Uterus (tissue), 4 donors: ENCODE measurements around the gene DPP6. TPM values are rescaled to one million over a fixed set of nuclear protein-coding genes. Genes with fewer than 3 reads are reported as not detected.

Experiments used
- DNase-seq, 2 donors: peaks; one replicate each; pipeline ENCODE4 v3.0.0-alpha.2; 2019 to 2020
- H3K27ac ChIP-seq, 2 donors: fragments of 200-600 bp; sonication (generic); 1 replicate in 1 of 2; 2 replicates in 1 of 2; pipeline ENCODE4 v1.5.1; 2016 to 2018
- H3K27me3 ChIP-seq, 2 donors: fragments of 200-600 bp; sonication (generic); one replicate each; pipeline ENCODE4 v1.5.1; 2018 to 2019; ENCODE audit warnings: control low read depth in 1 of 2
- H3K36me3 ChIP-seq, 2 donors: fragments of 200-600 bp; sonication (generic); one replicate each; pipeline ENCODE4 v1.5.1; 2019; ENCODE audit warnings: control low read depth in 1 of 2
- H3K4me1 ChIP-seq, 2 donors: fragments of 200-600 bp; sonication (generic); one replicate each; pipeline ENCODE4 v1.5.1; 2018 to 2019; ENCODE audit warnings: control low read depth in 1 of 2
- H3K4me3 ChIP-seq, 2 donors: fragments of 200-600 bp; sonication (generic); 1 replicate in 1 of 2; 2 replicates in 1 of 2; pipeline ENCODE4 v1.5.1; 2018 to 2019; ENCODE audit warnings: mild to moderate bottlenecking in 1 of 2
- H3K9me3 ChIP-seq, 2 donors: fragments of 200-600 bp; sonication (generic); one replicate each; pipeline ENCODE4 v1.5.1; 2019; ENCODE audit warnings: control low read depth in 1 of 2
- CTCF ChIP-seq, 4 experiments: fragments of 200-600 bp in 2 of 4; fragments of 450-650 bp in 2 of 4; sonication (generic) in 2 of 4; IDR thresholded peaks; one replicate each; pipeline ENCODE4 v1.5.1; 2016 to 2019; ENCODE audit warnings: antibody characterized with exemption in 4 of 4, mild to moderate bottlenecking in 2 of 4, moderate library complexity in 1 of 4
- POLR2A ChIP-seq, 2 donors: fragments of 450-650 bp; IDR thresholded peaks; one replicate each; pipeline ENCODE4 v1.6.1; 2016; ENCODE audit warnings: antibody characterized with exemption in 2 of 2, mild to moderate bottlenecking in 1 of 2, moderate library complexity in 1 of 2
- intact Hi-C: fragments of 100-400 bp; cut with DNase I; formaldehyde crosslinking; loops from one replicate; pipeline ENCODE4 v1.15.1; 2023; ENCODE audit warnings: low total_unique reads
- total RNA-seq, 4 donors: library from RNA; depleted of rRNA in 3 of 4; stranded (reverse); fragments of >200 nt in 3 of 4; gene quantifications; one replicate each; pipeline versions ENCODE4 v1.1.0 to v1.2.4, GENCODE V29; 2014 to 2023
- donor health status: DM: yes; HTN: yes; CAD: no.

Gene DPP6
- total RNA-seq, 4 donors from 2014 or later = 4.1 to 107 (median 42.7) TPM

DNA sequence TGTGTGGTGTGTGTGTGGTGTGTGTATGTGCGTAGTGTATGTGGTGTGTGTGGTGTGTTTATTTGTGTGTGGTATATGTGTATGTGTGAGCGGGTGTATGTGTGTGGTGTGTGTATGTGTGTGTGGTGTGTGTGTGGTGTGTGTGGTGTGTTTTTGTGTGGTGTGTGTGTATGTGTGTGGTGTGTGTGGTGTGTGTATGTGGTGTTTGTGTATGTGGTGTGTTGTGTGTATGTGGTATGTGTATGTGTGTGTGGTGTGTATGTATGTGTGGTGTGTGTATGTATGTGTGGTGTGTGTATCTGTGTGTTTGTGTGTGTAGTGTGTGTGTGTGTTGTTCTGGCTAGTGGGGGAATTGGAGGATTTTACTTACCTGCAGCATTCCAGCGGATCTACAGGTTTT lies 523.3 kb downstream of the DPP6 start:
- Histone ChIP-seq H3K4me1 (no peaks in the 10 kb centered on the region), H3K4me3 (no peak overlapping the region), H3K9me3 (no peaks in the 10 kb centered on the region), H3K27ac (no peak overlapping the region), H3K27me3 (no peaks in the 10 kb centered on the region), H3K36me3 (no peaks in the 10 kb centered on the region)
- intact Hi-C loops = no loop called here
- DNase-seq = no peak
- no peak for TF ChIP-seq CTCF (IDR thresholded peaks at IDR 0.05)
- TF ChIP-seq POLR2A (IDR thresholded peaks at IDR 0.05) = no peak

DNA sequence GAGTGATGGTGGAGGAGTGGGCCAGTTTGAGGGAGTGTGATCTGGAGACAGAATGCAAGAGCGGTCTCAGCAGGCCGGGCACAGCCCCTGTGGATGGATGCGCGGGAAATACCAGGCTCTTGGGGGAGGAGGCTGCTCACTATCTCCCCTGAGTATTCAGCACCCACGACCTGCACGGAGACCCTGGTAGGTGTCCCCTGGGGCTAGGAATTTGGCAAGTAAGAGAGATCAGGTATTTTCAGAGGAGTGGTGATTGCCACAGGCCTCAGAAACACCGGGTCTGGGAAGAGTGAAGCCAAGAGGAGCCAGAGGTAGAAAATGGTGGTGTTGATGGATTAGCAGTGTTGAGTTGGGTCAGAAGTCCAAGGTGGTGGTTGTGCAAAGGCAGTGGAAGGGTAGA lies 524.4 kb downstream of the DPP6 start:
- intact Hi-C loops = no loop called here
- TF ChIP-seq CTCF (IDR thresholded peaks at IDR 0.05) = no peak
- TF ChIP-seq POLR2A (IDR thresholded peaks at IDR 0.05) = no peak

DNA sequence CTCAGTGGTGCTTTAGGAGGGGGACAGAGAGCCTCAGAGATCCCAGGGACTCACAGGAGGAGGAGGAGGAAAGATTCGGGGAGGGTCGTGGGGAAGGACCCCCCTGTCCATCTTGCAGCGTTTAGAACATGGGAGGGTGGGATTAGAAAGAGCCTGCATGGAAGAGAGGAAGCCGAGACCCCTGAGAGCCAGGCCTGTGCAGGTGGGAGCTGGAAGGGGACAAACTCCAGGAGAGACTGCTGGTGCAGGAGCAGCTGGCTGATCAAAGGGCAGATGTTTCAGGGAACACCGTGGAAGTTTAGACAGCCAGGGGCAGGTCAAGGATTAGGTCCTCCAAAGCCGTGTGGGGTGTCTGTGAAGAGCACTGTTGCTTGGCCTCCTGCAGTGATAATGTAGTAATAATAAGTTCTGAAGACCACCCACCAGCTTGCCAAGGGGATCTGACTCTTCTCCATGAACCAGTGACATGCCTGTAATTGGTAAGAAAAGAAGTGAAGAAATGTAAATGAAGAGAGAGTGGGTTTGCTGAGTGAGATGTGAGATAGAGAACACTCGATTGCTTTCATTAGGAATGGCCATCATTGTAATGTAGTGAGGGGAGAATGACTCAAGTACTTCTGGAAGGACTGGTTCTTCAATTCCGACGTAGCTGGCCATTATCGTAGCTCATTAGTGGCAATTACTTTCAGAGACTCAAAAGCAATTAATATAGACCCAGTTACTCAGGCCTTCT lies 525.1 kb downstream of the DPP6 start:
- H3K27me3 ChIP-seq = no peaks in the 10 kb centered on the region
- no peaks in the 10 kb centered on the region for H3K4me1 ChIP-seq
- H3K27ac ChIP-seq = no peak overlapping the region
- DNase-seq = no peak
- no peaks in the 10 kb centered on the region for H3K9me3 ChIP-seq
- no peaks in the 10 kb centered on the region for H3K36me3 ChIP-seq
- intact Hi-C loops = no loop called here
- H3K4me3 ChIP-seq = no peak overlapping the region
- TF ChIP-seq POLR2A (IDR thresholded peaks at IDR 0.05) (no peak), CTCF (IDR thresholded peaks at IDR 0.05) (no peak)

More for the DNA sequence above, 524.4 kb downstream of the DPP6 start:
- Histone ChIP-seq H3K9me3 (no peaks in the 10 kb centered on the region), H3K4me1 (no peaks in the 10 kb centered on the region), H3K36me3 (no peaks in the 10 kb centered on the region), H3K27me3 (no peaks in the 10 kb centered on the region), H3K27ac (no peak overlapping the region), H3K4me3 (no peak overlapping the region)
- DNase-seq = no peak

GRCh38 chr7:154578336-154578735 lies 526.1 kb downstream of the DPP6 start:
- intact Hi-C loops = no loop called here
- Histone ChIP-seq H3K9me3 (no peaks in the 10 kb centered on the region), H3K27me3 (no peaks in the 10 kb centered on the region)

More at GRCh38 chr7:154578336-154578735, 526.1 kb downstream of the DPP6 start:
- Histone ChIP-seq H3K4me1 (no peaks in the 10 kb centered on the region), H3K36me3 (no peaks in the 10 kb centered on the region), H3K27ac (no peak overlapping the region), H3K4me3 (no peak overlapping the region)
- no peak for DNase-seq
- no peak for TF ChIP-seq CTCF (IDR thresholded peaks at IDR 0.05)
